IPS-NIHi7 (cell line): ENCODE measurements around the gene PXMP2.

Source experiments
- DNase-seq: peaks from one replicate; pipeline ENCODE4 v3.0.0; 2012; ENCODE audit warnings: mixed read lengths; ENCODE audit errors: extremely low spot score

The PXMP2 gene

DNA sequence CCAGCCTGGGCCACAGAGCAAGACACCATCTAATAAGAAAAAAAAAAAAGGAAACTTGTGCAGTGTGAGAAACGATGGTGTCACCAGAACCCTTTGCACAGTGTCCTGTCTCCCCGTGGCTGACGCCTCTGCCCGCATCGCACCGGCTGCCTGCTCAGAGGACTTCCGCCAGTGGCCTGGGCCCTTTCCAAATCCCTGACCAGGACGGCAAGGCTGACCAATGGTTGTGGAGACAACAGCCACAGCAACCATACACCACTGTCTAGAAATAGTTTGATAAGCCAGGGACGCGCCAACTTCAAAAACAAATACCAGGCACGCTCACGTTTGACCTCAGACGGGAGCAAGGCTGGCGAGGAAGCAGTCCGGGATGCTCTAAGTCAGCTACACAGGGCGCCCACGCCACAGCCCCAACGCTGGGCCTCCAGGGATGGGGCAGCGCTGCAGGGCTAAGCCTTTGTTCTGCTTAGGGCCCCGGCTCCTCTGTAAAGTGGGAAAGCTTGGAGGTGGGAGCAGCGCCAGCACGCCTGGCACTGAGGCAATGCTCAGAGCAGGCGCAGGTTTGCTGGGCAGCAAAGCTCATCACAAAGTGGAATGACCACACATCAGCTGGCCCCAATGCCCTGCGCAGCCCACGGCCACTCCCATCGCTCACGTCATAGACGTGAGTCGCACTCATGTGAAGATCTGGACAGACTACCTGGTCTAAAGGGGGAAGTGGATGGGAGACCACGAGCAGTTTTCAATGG is 35.8 kb downstream of the PXMP2 start:
- no peak for DNase-seq

DNA sequence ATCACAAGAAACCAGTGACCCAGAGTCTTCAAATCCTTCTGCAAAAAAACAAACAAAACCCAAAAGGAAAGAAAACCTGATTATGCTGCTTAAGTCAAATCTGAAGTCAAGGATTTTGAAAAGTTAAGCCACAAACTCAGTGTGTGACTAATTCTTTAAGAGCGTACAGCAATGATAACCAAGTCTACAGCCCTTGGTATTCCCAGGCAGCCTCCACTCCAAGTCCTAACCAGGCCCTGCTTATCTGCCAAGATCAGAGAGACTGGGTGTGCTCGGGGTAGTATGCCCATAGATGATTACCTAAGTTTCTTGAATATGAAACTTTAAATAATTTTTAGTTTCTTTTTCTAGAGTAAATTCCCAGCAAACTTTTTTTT is 36.4 kb downstream of the PXMP2 start:
- DNase-seq: no peak

DNA sequence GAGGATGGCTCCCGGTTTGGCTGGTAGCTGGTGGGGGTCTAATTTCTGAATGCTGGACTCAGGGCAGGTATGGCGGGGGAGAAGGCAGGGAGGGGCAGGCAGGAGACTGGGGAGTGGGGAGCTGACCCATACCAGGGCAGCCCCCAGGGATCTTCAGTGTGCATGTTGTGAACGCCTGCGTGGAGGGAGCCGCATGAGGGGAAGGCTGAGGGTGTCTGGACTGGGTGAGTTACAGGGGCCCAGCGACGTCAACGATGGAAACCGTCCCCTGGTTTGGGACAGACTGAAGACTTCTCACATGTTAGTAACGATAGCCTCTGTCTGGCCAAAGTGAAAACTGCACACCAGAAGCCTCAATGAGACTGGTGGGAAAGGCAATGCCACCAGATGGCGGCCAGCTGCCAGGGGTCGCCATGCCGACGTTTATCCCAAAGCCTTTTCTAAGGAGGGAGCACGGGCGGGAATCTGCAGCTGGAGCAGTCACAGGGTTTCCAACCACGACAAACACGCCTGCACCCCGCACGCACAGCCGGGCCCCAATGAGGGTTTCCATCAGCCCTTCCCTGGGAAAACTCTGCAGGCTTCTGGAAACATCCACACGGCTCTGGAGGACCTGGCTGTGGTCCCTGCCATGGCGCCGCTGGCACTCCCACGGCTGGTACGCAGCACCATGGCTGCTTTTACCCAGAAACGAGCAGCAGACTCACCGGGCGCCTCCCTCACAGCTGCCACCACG is 37.3 kb downstream of the PXMP2 start:
- DNase-seq: peak; percentile 15

DNA sequence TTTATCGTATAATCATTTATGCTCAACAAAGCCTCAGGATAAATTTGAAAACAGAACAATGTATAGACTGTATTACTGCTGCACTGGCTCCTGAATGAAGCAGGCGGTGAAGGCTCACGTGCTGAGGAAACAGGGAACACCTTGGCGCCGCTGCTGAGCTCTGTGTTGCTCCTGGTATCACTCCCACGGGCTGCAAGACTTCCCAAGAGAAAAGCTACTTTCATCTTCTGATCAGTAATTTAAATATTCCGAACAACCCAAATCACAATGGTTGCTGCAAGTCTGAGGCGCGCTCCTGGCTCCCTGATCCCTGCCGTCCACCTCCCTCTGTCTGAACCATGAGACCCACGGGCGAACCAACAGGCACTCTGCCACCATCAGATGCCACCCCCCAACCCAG is 39.0 kb downstream of the PXMP2 start:
- no peak for DNase-seq

DNA sequence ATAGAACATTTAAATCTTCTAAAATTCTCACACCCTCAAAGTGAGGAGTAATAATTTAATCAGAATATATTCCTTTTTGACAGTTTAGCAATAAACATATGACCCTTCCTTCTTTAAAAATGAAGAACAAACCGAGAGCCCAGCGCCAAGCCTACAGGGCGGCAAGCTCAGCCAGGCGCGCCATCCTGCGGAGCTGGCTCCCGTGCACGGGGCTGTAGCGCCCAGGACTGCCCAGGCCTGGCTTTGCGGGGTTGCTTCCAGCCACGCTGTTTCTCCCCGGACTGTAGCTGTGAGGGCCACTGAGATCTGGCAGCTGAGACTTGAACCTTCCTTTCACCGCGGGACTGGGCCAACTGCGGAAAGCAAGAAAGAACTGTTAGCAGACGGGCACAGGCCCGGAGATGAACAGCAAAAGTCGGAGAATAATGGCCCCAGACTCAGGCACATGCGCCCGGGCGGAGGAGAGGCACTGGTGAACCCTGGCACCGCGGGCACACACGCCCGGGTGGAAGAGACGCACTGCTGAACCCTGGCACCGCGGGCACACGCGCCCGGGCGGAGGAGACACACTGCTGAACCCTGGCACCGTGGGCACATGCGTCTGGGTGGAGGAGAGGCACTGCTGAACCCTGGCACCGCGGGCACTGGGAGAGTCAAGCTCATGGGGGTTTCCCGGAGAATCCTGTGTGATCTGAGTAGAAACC is 39.9 kb downstream of the PXMP2 start:
- DNase-seq: no peak

DNA sequence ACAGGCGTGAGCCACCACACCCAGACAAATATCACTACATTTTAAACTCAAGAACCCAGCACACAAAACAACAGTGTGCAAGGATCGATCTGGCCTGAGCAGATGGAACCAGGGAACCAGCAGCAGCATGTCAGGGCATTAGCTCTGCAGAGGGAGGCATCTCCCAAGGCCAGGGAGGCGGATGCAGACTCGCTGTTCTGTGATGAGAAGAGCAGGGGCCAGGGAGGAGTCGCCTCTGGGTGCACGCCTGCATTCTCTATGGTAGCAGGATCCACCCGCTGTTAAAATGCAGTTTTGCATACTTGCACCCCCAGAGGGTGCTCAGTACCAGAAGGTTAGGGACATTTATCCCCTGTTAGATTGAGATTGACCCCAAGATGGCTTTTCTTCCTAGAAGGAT is 41.1 kb downstream of the PXMP2 start:
- no peak for DNase-seq

DNA sequence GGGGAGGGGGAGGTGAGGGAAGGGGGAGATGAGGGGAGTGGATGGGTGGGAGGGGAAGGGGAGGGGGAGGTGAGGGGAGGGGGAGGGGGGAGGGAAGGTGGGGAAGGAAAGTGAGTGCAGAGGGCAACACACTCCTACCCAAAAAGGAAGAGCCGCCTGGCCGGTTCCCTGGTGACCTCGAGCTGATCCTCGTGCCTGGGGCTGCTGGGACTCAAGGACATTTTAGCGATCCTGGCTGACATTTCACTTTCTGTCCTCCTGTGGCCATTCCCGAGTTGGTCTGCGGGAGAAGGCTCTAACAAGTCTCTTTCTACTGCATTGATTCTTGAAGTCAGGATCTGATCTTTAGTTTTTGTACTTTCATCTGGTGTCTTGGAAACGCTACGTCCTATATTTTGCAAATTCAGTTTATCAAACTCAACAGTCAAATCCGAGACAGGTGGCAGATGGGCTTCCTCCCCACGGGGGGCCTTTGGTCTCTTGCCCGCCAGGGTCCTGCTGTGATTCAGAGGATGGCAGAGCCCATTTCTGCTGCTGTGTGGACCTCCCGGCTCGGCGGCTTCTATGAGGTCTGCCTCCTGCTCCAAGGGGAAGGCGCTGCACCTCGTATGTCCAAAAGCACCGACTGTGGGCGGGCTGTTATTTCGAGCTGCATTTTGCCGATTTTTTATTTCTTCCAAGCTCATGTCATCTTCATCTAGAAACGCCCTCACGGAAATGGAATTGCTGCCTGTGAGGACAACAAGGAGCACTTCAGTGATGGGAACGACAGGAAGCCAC is 42.3 kb downstream of the PXMP2 start:
- DNase-seq: peak; percentile 10

DNA sequence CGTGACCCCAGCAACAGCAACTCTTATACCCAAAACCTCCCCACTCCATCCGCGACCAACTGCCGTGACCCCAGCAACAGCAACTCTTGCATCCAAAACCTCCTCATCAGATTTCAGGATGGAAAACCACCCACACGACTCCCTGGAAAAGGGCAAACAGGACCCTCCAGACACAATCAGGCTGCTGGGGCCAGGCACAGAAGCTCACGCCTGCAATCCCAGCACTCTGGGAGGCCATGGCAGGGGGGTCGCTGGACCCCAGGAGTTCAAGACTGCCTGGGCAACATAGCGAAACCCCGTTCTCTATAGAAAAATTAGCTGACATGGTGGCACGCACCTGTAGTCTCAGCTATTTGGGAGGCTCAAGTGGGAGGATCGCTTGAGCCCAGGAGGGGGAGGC is 43.0 kb downstream of the PXMP2 start:
- DNase-seq: no peak

DNA sequence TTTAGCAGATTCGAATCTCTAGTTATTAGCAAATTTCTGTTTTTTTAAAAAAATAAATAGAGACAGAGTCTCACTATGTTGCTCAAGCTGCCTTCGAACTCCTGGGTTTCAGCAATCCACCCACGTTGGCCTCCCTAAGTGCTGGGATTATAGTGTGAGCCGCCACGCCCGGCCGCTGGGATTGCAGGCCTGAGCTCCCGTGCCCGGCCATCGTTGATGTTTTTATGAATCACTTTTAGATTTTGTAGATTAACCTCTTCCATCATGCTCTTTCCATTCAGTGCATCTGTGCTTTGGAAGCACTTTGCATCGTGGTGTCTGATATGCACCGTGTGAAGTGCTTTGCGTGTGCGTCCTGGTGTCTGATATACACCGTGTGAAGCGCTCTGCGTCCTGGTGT is 44.2 kb downstream of the PXMP2 start:
- no peak for DNase-seq

DNA sequence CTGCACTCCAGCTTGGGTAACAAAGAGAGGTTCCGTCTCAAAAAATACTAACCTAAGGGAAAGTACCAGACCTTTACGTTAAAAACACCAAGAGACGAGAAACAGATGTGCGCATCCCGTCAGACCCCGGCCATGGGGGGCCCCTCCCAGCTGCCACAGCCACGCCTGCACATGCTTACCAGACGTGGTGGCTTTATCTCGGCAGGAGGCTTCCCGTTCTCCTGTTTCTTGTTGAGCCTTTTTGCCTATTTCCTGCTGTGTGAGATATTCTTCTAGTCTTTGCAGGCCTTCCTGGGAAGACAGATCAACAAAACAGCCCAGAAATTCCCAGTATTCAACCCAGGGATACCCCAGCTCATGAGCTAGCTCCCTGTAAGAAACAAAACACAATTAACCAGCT is 46.8 kb downstream of the PXMP2 start:
- no peak for DNase-seq

DNA sequence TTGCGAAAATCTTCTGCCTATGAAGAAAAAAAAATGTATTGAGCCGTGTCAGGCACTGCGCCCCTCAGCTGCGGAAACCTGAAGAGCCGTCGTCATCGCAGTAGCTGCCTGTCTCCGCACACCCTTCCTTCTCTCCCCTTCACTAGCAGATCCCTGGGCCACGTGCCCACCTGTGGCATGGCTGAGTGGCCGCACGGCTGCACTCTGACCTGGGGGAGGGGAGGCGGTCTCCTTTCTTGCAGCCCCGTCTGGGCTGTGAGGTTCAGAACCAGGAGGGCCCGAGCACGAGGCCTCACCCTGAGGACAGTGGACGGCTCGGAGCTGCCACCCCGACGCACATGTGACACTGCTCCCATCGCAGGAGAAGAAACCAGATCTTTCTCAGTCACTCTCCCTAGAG is 48.1 kb downstream of the PXMP2 start:
- DNase-seq: no peak

DNA sequence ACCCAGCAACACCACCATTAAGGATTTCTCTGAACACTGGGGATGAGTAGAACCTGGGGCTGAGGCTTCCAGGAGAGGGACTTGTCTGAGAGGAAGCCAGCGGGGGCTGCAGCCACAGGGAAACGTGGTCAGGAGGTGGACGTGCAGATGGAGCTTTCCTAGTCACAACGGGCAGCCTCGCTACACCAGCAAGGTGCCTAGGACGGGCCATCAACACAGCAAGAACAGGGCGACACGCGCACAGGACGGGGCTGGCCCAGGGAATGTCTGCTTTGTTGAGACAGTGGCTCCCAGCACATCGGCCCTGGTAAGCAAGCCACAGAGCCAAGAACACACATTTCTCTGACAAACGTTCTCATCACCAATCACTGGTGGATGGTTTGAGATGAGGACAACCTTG is 49.0 kb downstream of the PXMP2 start:
- DNase-seq: no peak

DNA sequence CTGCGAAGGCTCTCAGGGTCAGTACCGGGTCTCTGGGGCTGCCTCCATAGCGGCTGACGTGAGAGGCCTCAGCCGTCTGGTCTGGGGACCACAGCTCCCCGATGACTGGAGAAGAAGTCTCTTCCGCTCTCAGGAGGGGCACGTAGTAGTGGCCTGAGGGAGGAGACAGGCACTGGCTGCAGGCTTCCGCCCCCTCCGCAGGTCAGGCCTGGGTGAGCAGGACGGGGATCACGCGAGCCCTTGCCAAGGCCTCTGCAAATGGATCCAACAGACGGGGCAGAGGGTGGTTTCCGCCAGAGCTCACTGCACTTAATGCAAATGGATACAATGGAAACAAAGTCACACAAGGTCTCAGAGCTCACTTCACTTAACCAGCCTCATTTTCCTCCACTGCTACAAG is 49.5 kb downstream of the PXMP2 start:
- DNase-seq: no peak

DNA sequence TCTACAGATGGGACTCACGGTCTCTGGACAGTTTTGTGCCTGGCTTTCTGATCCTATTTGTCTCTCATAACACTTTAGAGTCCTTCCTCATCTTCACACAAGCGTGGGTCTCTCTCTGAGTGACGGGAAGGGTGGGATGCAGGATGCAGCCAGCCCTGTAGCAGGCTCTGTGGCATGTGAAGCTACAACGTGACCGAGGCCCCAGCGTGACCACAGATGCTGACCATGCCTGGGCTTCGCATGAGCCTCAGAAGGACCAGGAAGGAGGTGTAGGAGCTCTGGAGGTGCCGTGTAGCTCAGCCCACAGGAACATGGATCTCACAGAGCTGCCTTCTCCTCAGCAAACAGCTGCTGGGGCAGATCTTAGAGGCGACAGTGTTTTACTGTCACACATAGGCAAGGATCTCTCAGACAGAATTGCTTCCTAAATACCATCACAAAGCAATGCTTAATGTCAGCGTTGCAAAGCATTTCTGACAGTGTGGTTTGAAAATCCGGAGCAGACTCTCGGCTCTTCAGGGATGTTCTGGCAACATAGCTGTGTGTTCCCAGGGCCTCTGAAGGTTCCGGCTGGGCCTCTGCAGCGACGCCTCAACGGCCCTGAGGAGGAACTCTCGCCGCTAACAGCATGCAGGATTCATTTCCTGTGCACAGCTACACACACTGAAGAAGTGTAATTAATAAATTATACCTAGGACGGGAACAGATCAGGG is 52.4 kb downstream of the PXMP2 start:
- no peak for DNase-seq

DNA sequence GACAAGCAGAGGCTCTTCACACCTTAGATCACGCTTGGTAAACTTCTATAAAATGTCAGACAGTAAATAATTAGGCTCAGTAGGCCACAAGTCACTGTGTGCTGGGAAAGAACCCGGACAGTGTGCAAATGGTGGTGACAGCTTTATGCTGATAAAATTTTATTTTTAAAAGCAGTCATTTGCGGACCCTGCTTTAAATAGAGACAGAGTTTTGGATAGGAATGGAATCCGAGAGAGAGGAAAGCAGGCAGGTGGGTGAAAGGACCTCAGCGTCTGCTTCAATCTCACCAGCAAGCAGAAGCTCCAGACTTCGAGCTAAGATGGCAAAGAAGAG is 52.9 kb downstream of the PXMP2 start:
- DNase-seq: no peak

DNA sequence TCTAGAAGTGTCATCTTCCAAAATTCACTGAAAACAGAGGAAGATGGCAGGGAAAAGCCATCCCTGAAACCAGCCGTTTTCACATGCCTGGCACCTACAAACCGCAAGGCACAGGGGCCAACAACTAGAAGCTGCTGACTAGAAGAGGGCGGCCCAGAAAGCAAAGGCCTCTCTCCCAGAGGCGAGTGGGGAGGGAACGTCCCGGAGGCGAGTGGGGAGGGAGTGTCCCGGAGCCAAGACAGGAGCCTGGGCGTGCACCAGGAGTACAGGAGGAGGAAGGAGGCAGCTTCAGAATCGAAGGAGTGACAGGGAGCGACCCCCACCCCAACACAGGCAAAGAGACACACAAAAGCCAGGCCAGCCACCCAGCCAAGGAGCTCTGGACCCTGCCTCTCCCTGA is 53.3 kb downstream of the PXMP2 start:
- DNase-seq: no peak

DNA sequence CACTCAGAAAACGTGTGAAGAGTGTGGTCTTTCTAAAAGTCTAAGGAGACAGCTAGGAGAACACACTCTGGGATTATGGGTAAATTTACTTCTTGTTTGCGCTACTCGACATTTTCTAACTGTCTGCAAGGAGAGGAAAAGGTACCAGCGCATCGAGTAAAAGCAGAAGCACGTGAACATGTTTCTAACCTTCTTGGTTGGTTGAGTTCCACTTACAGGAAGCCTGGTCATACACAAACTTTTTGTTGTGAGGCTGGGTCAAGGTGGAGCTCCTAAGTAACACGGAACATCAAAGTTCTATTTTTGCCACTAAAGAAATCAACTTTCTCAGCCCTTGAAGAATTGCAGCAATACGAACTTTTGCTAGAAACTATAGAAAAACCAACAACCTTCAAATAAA is 54.2 kb downstream of the PXMP2 start:
- DNase-seq: no peak

DNA sequence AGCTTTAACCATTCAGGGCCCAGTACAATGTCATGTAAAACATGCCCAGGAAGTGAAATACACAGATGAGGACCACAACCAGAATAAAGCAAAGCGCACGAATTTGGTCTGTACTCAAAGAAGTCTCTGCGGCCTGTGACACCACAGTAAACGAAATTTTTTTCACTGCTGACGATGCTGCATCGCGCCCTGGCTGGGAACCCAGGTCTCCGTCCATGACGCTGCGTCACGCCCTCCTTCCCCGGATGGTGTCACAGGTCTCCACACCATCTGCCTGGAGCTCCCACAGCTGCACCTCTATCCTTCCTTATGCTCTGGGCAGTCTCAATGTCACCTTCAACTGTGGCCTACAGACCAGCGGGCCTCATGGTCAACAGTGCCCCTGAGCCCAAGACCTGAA is 56.4 kb downstream of the PXMP2 start:
- DNase-seq: no peak

DNA sequence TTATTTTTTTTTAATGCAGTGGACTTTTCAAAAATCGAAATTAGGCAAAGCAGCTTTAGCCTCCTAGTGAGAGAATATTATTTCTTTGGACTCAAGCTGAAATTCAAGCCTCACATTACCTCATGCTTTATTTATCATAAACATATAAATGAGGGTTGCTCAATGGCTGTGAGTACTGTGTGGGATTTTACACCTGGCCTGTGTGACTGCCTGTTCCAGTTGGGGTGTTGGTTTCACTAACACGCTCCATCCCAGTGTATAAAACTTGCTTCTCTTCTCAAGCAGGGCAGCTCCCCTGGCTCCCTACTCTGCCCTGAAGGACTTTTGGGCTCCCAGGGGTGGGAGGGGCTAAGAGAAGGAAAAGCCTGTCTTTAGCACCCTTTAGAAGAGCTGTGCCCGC is 59.2 kb downstream of the PXMP2 start:
- no peak for DNase-seq

DNA sequence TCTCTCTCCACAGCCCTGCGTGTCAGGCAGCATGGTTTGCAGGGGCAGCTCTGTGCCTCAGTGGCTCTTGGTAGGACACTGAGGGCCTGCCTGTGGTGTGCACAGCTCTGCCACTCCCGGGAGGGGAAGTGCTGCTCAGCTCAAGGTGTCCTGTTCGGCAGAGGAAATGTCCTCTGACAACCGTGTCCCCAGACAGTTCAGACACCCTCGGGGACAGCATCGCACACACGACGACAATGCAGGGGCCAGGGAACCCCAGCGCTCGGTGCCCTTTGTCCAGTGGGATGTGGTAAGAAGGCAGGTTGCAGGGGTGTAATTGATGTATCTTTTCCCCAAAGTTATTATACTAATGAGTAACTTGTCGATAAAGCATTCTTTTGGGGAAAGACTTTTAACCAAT is 60.0 kb downstream of the PXMP2 start:
- DNase-seq: no peak

DNA sequence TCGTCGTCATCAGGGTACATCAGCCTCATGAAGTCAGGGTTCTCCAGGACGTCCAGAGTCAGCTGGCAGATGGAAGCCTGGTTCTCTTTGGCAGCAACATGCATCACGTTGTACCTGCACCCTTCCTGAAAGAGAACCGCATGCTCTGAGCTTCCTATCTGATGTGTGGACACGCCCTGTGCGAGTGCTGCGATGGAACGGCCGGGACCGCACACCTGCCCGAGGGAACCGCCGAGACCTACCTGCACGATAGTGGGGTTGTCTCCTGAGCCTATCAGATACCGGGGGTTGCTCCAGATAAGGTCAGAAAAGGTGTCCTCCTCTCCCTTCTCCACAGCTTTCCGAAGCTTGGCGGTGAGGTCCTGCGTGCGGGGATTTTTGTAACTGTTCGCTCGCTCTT is 60.5 kb downstream of the PXMP2 start:
- DNase-seq: no peak

DNA sequence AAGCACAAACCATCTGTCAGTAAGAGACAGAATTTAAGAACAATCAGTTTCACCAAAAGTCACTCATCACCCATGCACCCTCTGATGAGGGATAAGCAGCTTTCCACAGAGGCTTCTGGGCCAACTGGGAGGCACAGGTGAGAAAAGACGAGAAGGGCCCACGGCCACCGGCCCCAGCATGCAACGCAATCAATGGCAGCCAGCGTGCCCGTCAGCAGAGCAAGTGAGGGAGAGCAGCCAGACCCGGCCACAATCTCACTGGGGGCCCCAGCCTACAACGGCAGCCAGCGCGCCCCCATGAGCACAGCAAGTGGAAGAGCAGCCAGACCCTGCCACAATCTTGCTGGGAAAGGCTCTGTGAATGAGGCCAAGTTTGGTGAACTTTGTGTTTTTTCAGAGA is 60.9 kb downstream of the PXMP2 start:
- DNase-seq: no peak
